Measurements from ENCODE around the gene ZNF548.

The ZNF548 gene

GRCh38 chr19:57357406-57357805, 32.2 kb upstream of the ZNF548 start:
- no peak for TF ChIP-seq CTCF (IDR thresholded peaks at IDR 0.05; ENCODE audit: control insufficient read depth, extremely low read depth, insufficient read depth)
- no peak overlapping the region for H3K4me3 ChIP-seq (ENCODE audit: low read depth, low read length)
- no peak for DNase-seq (ENCODE audit: low read depth)

- no peak for TF ChIP-seq CTCF (IDR thresholded peaks at IDR 0.05; ENCODE audit: control insufficient read depth, extremely low read depth, insufficient read depth)
- no peak overlapping the region for H3K4me3 ChIP-seq (ENCODE audit: low read depth, low read length)
- DNase-seq (ENCODE audit: low read depth), result no peak
Observed at GRCh38 chr19:57359300-57359699, 30.4 kb upstream of the ZNF548 start.

- DNase-seq (ENCODE audit: low read depth), result peak; percentile 65
- peak overlapping the region; percentile 94 for H3K4me3 ChIP-seq (ENCODE audit: low read depth, low read length)
- TF ChIP-seq CTCF (IDR thresholded peaks at IDR 0.05; ENCODE audit: control insufficient read depth, extremely low read depth, insufficient read depth), result no peak
Observed at GRCh38 chr19:57362419-57362818, 27.2 kb upstream of the ZNF548 start.

DNA sequence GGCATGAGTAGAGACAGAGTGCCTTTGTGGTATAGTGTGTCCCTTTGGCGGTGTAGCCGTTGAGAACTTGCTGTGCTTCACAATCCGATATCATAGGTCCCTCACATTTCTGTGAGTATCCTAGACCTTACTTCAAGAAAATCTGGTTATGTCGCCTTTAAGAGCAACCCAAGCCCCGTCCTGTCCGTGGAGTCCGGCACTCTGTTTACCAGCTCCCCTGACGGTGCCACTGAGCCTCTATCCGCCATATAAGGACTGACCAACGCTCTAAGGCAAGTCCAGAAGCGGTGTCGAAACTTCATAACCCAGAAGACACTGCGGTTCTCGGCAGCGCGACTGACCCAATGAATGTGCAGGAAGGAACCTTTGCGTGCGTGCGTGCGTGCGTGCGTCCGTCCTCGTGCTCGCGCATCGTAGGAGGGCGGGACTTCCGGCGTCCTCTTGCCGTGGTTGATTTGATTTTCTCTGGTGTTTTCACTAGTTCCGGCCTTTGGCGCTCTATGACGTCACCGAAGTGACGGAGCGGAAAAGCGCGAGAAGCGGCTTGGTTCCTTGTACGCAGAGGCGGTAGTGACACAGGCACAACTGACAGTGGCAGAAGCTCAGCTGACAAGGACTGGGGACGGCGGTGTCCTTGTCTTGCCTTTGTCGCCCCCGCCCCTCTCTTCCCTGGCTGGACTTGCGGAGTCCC, 26.5 kb upstream of the ZNF548 start, which contains the start of the genes TRAPPC2B and ZNF547:
TSS of gene TRAPPC2B (plus strand) at position 555 of the 691 bp plus-strand sequence. CDS start 1,283 bp downstream, outside the sequence.
TSS of gene ZNF547 (plus strand) at position 555 of the 691 bp plus-strand sequence. CDS start 5,005 bp downstream, outside the sequence.
- TF ChIP-seq CTCF (IDR thresholded peaks at IDR 0.05; ENCODE audit: control insufficient read depth, extremely low read depth, insufficient read depth), result no peak
- peak within 1 kb of the TSS; percentile 94 for H3K4me3 ChIP-seq (ENCODE audit: low read depth, low read length)
- DNase-seq (ENCODE audit: low read depth), result peak; percentile 99

- no peak for TF ChIP-seq CTCF (IDR thresholded peaks at IDR 0.05; ENCODE audit: control insufficient read depth, extremely low read depth, insufficient read depth)
- no peak for DNase-seq (ENCODE audit: low read depth)
Observed at GRCh38 chr19:57363688-57364181, 25.9 kb upstream of the ZNF548 start.

DNA sequence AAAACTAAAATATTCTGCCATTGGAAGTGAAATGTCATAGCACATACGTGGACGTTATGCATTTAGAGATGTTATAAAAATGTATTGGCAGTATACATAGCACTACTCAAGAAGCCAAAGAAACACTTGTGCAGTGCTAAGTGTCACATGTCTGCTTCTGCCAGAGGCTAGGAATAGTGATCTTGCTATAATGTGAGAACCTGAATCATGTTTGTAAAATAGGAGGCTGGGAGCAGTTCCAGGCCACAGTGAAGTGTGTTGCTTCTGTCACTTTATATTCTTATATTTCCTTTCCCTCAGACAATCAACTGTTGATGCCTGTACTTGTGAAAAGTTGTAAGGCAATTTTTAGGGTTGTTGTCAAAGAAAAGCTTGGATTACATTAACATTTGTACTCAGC, 22.9 kb upstream of the ZNF548 start:
- no peak overlapping the region for H3K4me3 ChIP-seq (ENCODE audit: low read depth, low read length)
- no peak for DNase-seq (ENCODE audit: low read depth)
- no peak for TF ChIP-seq CTCF (IDR thresholded peaks at IDR 0.05; ENCODE audit: control insufficient read depth, extremely low read depth, insufficient read depth)

More at GRCh38 chr19:57363688-57364181, 25.9 kb upstream of the ZNF548 start:
- peak overlapping the region; percentile 94 for H3K4me3 ChIP-seq (ENCODE audit: low read depth, low read length)

Data from LNCaP clone FGC (cell line).